Measurements from ENCODE around the gene NEK11.

DNA sequence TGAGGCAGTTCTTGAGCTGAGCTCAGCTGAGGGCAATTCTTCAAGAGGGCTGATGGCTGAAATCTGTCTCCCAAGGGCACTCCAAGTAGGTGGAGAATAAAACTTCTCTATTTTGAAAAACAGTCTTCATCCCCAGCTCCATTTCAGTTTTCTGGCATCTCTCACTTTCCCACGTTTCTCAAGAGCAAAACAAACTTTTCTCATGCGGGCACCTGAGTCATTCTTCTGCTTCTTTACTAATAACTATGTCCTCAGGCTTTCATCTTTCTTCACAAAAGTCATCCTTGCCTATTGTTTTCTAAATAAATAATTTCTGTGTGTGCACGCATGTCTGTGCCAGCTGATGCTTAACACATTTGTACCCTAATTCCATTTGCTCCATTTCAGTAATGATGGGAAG, 258.8 kb downstream of the NEK11 start:
- TF ChIP-seq, protein P1, sequence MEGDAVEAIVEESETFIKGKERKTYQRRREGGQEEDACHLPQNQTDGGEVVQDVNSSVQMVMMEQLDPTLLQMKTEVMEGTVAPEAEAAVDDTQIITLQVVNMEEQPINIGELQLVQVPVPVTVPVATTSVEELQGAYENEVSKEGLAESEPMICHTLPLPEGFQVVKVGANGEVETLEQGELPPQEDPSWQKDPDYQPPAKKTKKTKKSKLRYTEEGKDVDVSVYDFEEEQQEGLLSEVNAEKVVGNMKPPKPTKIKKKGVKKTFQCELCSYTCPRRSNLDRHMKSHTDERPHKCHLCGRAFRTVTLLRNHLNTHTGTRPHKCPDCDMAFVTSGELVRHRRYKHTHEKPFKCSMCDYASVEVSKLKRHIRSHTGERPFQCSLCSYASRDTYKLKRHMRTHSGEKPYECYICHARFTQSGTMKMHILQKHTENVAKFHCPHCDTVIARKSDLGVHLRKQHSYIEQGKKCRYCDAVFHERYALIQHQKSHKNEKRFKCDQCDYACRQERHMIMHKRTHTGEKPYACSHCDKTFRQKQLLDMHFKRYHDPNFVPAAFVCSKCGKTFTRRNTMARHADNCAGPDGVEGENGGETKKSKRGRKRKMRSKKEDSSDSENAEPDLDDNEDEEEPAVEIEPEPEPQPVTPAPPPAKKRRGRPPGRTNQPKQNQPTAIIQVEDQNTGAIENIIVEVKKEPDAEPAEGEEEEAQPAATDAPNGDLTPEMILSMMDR (IDR thresholded peaks at IDR 0.05; ENCODE audit: poor library complexity, severe bottlenecking), result no peak
- TF ChIP-seq RAD21 (conservative IDR thresholded peaks at IDR 0.05) (no peak), EP300 (conservative IDR thresholded peaks at IDR 0.05; ENCODE audit: poor library complexity, severe bottlenecking) (no peak), EZH2 (IDR thresholded peaks at IDR 0.05; ENCODE audit: borderline replicate concordance, insufficient read depth, low read length, poor library complexity, severe bottlenecking) (no peak)
- TF ChIP-seq, protein P2, sequence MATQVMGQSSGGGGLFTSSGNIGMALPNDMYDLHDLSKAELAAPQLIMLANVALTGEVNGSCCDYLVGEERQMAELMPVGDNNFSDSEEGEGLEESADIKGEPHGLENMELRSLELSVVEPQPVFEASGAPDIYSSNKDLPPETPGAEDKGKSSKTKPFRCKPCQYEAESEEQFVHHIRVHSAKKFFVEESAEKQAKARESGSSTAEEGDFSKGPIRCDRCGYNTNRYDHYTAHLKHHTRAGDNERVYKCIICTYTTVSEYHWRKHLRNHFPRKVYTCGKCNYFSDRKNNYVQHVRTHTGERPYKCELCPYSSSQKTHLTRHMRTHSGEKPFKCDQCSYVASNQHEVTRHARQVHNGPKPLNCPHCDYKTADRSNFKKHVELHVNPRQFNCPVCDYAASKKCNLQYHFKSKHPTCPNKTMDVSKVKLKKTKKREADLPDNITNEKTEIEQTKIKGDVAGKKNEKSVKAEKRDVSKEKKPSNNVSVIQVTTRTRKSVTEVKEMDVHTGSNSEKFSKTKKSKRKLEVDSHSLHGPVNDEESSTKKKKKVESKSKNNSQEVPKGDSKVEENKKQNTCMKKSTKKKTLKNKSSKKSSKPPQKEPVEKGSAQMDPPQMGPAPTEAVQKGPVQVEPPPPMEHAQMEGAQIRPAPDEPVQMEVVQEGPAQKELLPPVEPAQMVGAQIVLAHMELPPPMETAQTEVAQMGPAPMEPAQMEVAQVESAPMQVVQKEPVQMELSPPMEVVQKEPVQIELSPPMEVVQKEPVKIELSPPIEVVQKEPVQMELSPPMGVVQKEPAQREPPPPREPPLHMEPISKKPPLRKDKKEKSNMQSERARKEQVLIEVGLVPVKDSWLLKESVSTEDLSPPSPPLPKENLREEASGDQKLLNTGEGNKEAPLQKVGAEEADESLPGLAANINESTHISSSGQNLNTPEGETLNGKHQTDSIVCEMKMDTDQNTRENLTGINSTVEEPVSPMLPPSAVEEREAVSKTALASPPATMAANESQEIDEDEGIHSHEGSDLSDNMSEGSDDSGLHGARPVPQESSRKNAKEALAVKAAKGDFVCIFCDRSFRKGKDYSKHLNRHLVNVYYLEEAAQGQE (IDR thresholded peaks at IDR 0.05; ENCODE audit: borderline replicate concordance), result no peak
